NCI-H526 (cell line): ENCODE data around the gene HCFC1.

Experiments
- DNase-seq, 2 experiments: peaks; one replicate each; lab custom pipeline; 2025; lab: John Stamatoyannopoulos, UW

Gene HCFC1

GRCh38 chrX:153971450-153972367, at the start of gene HCFC1:
Gene HCFC1 (minus strand): TSS chrX:153971818. CDS start chrX:153970840, 978 bp downstream.
- peak; percentile 84 to 96 for DNase-seq

GRCh38 chrX:154021131-154021611, 49.6 kb upstream of the HCFC1 start:
- no peak for DNase-seq

GRCh38 chrX:154020536-154021115, 49.0 kb upstream of the HCFC1 start:
- DNase-seq = no peak

- peak in 1 of 2 experiments; percentile 68 for DNase-seq
Observed at GRCh38 chrX:154019633-154020528, 48.3 kb upstream of the HCFC1 start, which contains the start of gene IRAK1. Gene IRAK1 (minus strand): TSS chrX:154019902. CDS start chrX:154019812, 90 bp downstream.

GRCh38 chrX:154019061-154019621, 47.5 kb upstream of the HCFC1 start:
- DNase-seq = peak in 1 of 2 experiments; percentile 54

- DNase-seq = peak in 1 of 2 experiments; percentile 43
Observed at GRCh38 chrX:154018518-154019060, 47.0 kb upstream of the HCFC1 start.

GRCh38 chrX:154017766-154018517, 46.3 kb upstream of the HCFC1 start:
- DNase-seq = peak in 1 of 2 experiments; percentile 44

GRCh38 chrX:154016366-154017076, 44.9 kb upstream of the HCFC1 start:
- DNase-seq = no peak

GRCh38 chrX:154015581-154016264, 44.1 kb upstream of the HCFC1 start:
- no peak for DNase-seq

GRCh38 chrX:154014429-154015380, 43.1 kb upstream of the HCFC1 start:
- DNase-seq = no peak

GRCh38 chrX:154013614-154014360, 42.2 kb upstream of the HCFC1 start:
- peak in 1 of 2 experiments; percentile 49 for DNase-seq

GRCh38 chrX:154013001-154013421, 41.4 kb upstream of the HCFC1 start:
- DNase-seq = no peak

GRCh38 chrX:154012336-154012991, 40.8 kb upstream of the HCFC1 start:
- no peak for DNase-seq

- no peak for DNase-seq
Observed at GRCh38 chrX:154011376-154012335, 40.0 kb upstream of the HCFC1 start.

- no peak for DNase-seq
Observed at GRCh38 chrX:154010330-154011087, 38.9 kb upstream of the HCFC1 start.
